ENCODE results near the gene HBD. TPM values are rescaled to one million over a fixed set of nuclear protein-coding genes. Genes with fewer than 3 reads are reported as not detected.
A peak's percentile ranks its signal among the peaks of the same experiment; 100 is the strongest.

Gene HBD
- total RNA-seq, 2 donors from 2014 or later: not detected

- no peaks in the 10 kb centered on the region for H3K36me3 ChIP-seq (ENCODE audit: control insufficient read depth, insufficient read depth, low read length)
- TF ChIP-seq CTCF (conservative IDR thresholded peaks at IDR 0.05): no peak
- peaks cover 5% of the 10 kb centered on the region for H3K9me3 ChIP-seq (ENCODE audit: control insufficient read depth, low read length)
- Mint-ChIP-seq H3K4me1 (peaks cover 10% of the 10 kb centered on the region), H3K27ac (no peak overlapping the region), H3K27me3 (ENCODE audit: insufficient read depth) (no peaks in the 10 kb centered on the region), H3K9me3 (peaks cover 43% of the 10 kb centered on the region), H3K4me3 (no peak overlapping the region), H3K36me3 (ENCODE audit: low read depth) (peaks cover 3% of the 10 kb centered on the region)
- 96% methylated on average over 1 of the region's 1 CpG; no CpG with 5 or more reads in 1 of the 2 experiments for WGBS, 2 experiments (ENCODE audit: insufficient coverage in 1 of 2, insufficient read length in 1 of 2)
- H3K4me1 ChIP-seq (ENCODE audit: control insufficient read depth, insufficient read depth, low read length): no peaks in the 10 kb centered on the region
- H3K27me3 ChIP-seq (ENCODE audit: control insufficient read depth, insufficient read depth, low read length, poor library complexity, severe bottlenecking): no peaks in the 10 kb centered on the region
- no peak overlapping the region for H3K4me3 ChIP-seq (ENCODE audit: low read length)
- no peak overlapping the region for H3K27ac ChIP-seq (ENCODE audit: low read depth, low read length)
- no peak for DNase-seq
- no peak overlapping the region for H3K9ac ChIP-seq (ENCODE audit: extremely low read depth, low read length, poor library complexity, severe bottlenecking)
These were observed 10.6 kb downstream of the HBD start for GRCh38 chr11:5223686-5224085.

- WGBS, 2 experiments (ENCODE audit: insufficient coverage in 1 of 2, insufficient read length in 1 of 2): 80 to 87% methylated on average over 1 to 6 of the region's 6 CpGs
- peaks cover 3% of the 10 kb centered on the region for H3K36me3 Mint-ChIP-seq (ENCODE audit: low read depth)
These were observed 11.1 kb downstream of the HBD start for GRCh38 chr11:5223146-5223545.

GRCh38 chr11:5210376-5210885 lies 23.9 kb downstream of the HBD start:
- H3K9ac ChIP-seq (ENCODE audit: extremely low read depth, low read length, poor library complexity, severe bottlenecking): no peak overlapping the region
- H3K4me3 ChIP-seq (ENCODE audit: low read length): no peak overlapping the region
- Mint-ChIP-seq H3K27ac (peak overlapping the region; percentile 16), H3K9me3 (peaks cover 18% of the 10 kb centered on the region), H3K36me3 (ENCODE audit: low read depth) (peaks cover 3% of the 10 kb centered on the region), H3K27me3 (ENCODE audit: insufficient read depth) (no peaks in the 10 kb centered on the region), H3K4me3 (no peak overlapping the region), H3K4me1 (peaks cover 19% of the 10 kb centered on the region)
- peaks cover 19% of the 10 kb centered on the region for H3K9me3 ChIP-seq (ENCODE audit: control insufficient read depth, low read length)
- H3K27me3 ChIP-seq (ENCODE audit: control insufficient read depth, insufficient read depth, low read length, poor library complexity, severe bottlenecking): no peaks in the 10 kb centered on the region
- H3K27ac ChIP-seq (ENCODE audit: low read depth, low read length): no peak overlapping the region
- peaks cover 10% of the 10 kb centered on the region for H3K4me1 ChIP-seq (ENCODE audit: control insufficient read depth, insufficient read depth, low read length)
- H3K36me3 ChIP-seq (ENCODE audit: control insufficient read depth, insufficient read depth, low read length): no peaks in the 10 kb centered on the region
- TF ChIP-seq CTCF (conservative IDR thresholded peaks at IDR 0.05): no peak
- 38 to 52% methylated on average over 6 to 7 of the region's 7 CpGs for WGBS, 2 experiments (ENCODE audit: insufficient coverage in 1 of 2, insufficient read length in 1 of 2)
- DNase-seq: peak; percentile 72

More at GRCh38 chr11:5223146-5223545, 11.1 kb downstream of the HBD start:
- no peaks in the 10 kb centered on the region for H3K4me1 ChIP-seq (ENCODE audit: control insufficient read depth, insufficient read depth, low read length)
- H3K9me3 Mint-ChIP-seq: peaks cover 46% of the 10 kb centered on the region
- no peak for TF ChIP-seq CTCF (conservative IDR thresholded peaks at IDR 0.05)
- peaks cover 5% of the 10 kb centered on the region for H3K9me3 ChIP-seq (ENCODE audit: control insufficient read depth, low read length)
- no peak overlapping the region for H3K27ac Mint-ChIP-seq
- no peaks in the 10 kb centered on the region for H3K36me3 ChIP-seq (ENCODE audit: control insufficient read depth, insufficient read depth, low read length)
- no peak overlapping the region for H3K4me3 Mint-ChIP-seq
- H3K4me1 Mint-ChIP-seq: peaks cover 10% of the 10 kb centered on the region
- no peak for DNase-seq
- H3K4me3 ChIP-seq (ENCODE audit: low read length): no peak overlapping the region
- H3K27ac ChIP-seq (ENCODE audit: low read depth, low read length): no peak overlapping the region
- H3K27me3 ChIP-seq (ENCODE audit: control insufficient read depth, insufficient read depth, low read length, poor library complexity, severe bottlenecking): no peaks in the 10 kb centered on the region
- no peak overlapping the region for H3K9ac ChIP-seq (ENCODE audit: extremely low read depth, low read length, poor library complexity, severe bottlenecking)
- H3K27me3 Mint-ChIP-seq (ENCODE audit: insufficient read depth): no peaks in the 10 kb centered on the region
